Fibroblast of mammary gland (primary cell): ENCODE results near the gene BIRC3.

Source experiments
- DNase-seq: peaks from one replicate; pipeline ENCODE4 v3.0.0-alpha.2; 2010; ENCODE audit warnings: low read depth
- H3K4me3 ChIP-seq: 2 replicates; pipeline ENCODE4 v1.5.1; 2011; ENCODE audit warnings: low read depth, mild to moderate bottlenecking, low read length, moderate library complexity; ENCODE audit not compliant: control insufficient read depth
- CTCF ChIP-seq: conservative IDR thresholded peaks from 2 replicates; pipeline ENCODE4 v1.5.1; 2011; ENCODE audit warnings: low read depth, low read length, inconsistent platforms; ENCODE audit not compliant: control insufficient read depth, insufficient read depth

The BIRC3 gene

GRCh38 chr11:102314784-102315183 lies 2.5 kb upstream of the BIRC3 start:
- no peak overlapping the region for H3K4me3 ChIP-seq
- no peak for TF ChIP-seq CTCF
- no peak for DNase-seq

GRCh38 chr11:102316346-102316904 lies 859 bp upstream of the BIRC3 start:
- TF ChIP-seq CTCF: no peak
- no peak overlapping the region for H3K4me3 ChIP-seq
- DNase-seq: no peak

GRCh38 chr11:102317768-102318103 lies 452 bp downstream of the BIRC3 start:
- TF ChIP-seq CTCF: no peak
- peak overlapping the region; percentile 56 for H3K4me3 ChIP-seq
- DNase-seq: no peak

- no peak overlapping the region for H3K4me3 ChIP-seq
- DNase-seq: peak; percentile 37
- no peak for TF ChIP-seq CTCF
Observed at GRCh38 chr11:102318469-102318868, 1.2 kb downstream of the BIRC3 start.

GRCh38 chr11:102319544-102319943 lies 2.3 kb downstream of the BIRC3 start:
- TF ChIP-seq CTCF: no peak
- no peak overlapping the region for H3K4me3 ChIP-seq
- DNase-seq: no peak

- TF ChIP-seq CTCF: no peak
- no peak for DNase-seq
- no peak overlapping the region for H3K4me3 ChIP-seq
Observed at GRCh38 chr11:102320188-102320587, 2.9 kb downstream of the BIRC3 start.

GRCh38 chr11:102320679-102321078 lies 3.4 kb downstream of the BIRC3 start:
- no peak overlapping the region for H3K4me3 ChIP-seq
- TF ChIP-seq CTCF: no peak
- no peak for DNase-seq
